ENCODE measurements around the gene EGLN3. TPM values are rescaled to one million over a fixed set of nuclear protein-coding genes. Genes with fewer than 3 reads are reported as not detected.

Gene EGLN3
- total RNA-seq, 1 experiment from 2014 or later = 23.6 TPM

DNA sequence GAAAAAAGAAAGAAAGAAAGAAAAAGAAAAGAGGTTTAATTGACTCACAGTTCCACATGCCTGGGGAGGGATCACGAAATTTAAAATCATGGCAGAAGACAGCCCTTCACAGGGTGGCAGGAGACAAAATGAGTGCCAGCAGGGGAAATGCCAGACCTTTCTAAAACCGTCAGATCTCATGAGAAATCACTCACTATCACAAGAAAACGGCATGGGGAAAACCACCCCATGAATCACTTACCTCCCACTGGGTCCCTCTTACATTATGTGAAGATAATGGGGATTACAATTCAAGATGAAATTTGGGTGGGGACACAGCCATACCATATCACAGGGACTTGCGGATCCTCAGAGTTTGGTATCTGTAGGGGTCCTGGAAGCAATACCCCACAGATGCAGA, 16.3 kb upstream of the EGLN3 start:
- no peak overlapping the region for H3K4me3 ChIP-seq
- no peaks in the 10 kb centered on the region for H3K4me1 ChIP-seq (replicated peaks; ENCODE audit: insufficient read depth)
- no peaks in the 10 kb centered on the region for H3K79me2 ChIP-seq (ENCODE audit: low read depth)
- no peak overlapping the region for H3K4me2 ChIP-seq
- H3K9me2 ChIP-seq (ENCODE audit: insufficient read depth) = no peaks in the 10 kb centered on the region
- no peaks in the 10 kb centered on the region; the same call in 1 of the 2 replicates for H3K9me3 ChIP-seq (ENCODE audit: insufficient read depth, low read depth)
- H4K20me1 ChIP-seq (ENCODE audit: insufficient read depth) = no peaks in the 10 kb centered on the region
- no peak overlapping the region for H2AFZ ChIP-seq
- DNase-seq = no peak
- H3K27ac ChIP-seq = no peak overlapping the region
- no TSS peak for BruUV-seq (replicated peaks)
- H3K36me3 ChIP-seq (ENCODE audit: low read depth) = no peaks in the 10 kb centered on the region
- CTCF ChIA-PET = no interaction called here
- POLR2A ChIA-PET (ENCODE audit: unreplicated experiment) = no interaction called here
- TF ChIP-seq EZH2 (IDR thresholded peaks at IDR 0.05; ENCODE audit: low read depth) = no peak
- TF ChIP-seq CTCF (conservative IDR thresholded peaks at IDR 0.05) = no peak
- intact Hi-C loops (cut with micrococcal nuclease; ENCODE audit: unreplicated experiment) = no loop called here
- no peaks in the 10 kb centered on the region for H3F3A ChIP-seq (ENCODE audit: insufficient read depth, low read depth)
- no peaks in the 10 kb centered on the region for H3K27me3 ChIP-seq (ENCODE audit: insufficient read depth, low read depth)

- H3F3A ChIP-seq (ENCODE audit: insufficient read depth, low read depth) = no peaks in the 10 kb centered on the region
- no peaks in the 10 kb centered on the region for H3K4me1 ChIP-seq (replicated peaks; ENCODE audit: insufficient read depth)
- no TSS peak for BruUV-seq (replicated peaks)
- H3K9me2 ChIP-seq (ENCODE audit: insufficient read depth) = no peaks in the 10 kb centered on the region
- no peak overlapping the region for H3K4me3 ChIP-seq
- H3K36me3 ChIP-seq (ENCODE audit: low read depth) = no peaks in the 10 kb centered on the region
- no peak overlapping the region for H2AFZ ChIP-seq
- H3K79me2 ChIP-seq (ENCODE audit: low read depth) = no peaks in the 10 kb centered on the region
- DNase-seq = no peak
- ChIA-PET CTCF (no interaction called here), POLR2A (ENCODE audit: unreplicated experiment) (no interaction called here)
- H3K27me3 ChIP-seq (ENCODE audit: insufficient read depth, low read depth) = no peaks in the 10 kb centered on the region
- no peak overlapping the region for H3K4me2 ChIP-seq
- intact Hi-C loops (cut with micrococcal nuclease; ENCODE audit: unreplicated experiment) = no loop called here
- H3K27ac ChIP-seq = no peak overlapping the region
- H4K20me1 ChIP-seq (ENCODE audit: insufficient read depth) = no peaks in the 10 kb centered on the region
- no peak for TF ChIP-seq CTCF (conservative IDR thresholded peaks at IDR 0.05)
- TF ChIP-seq EZH2 (IDR thresholded peaks at IDR 0.05; ENCODE audit: low read depth) = no peak
- H3K9me3 ChIP-seq (ENCODE audit: insufficient read depth, low read depth) = no peaks in the 10 kb centered on the region; the same call in 1 of the 2 replicates
These were observed 15.4 kb upstream of the EGLN3 start for GRCh38 chr14:33966276-33966675.

DNA sequence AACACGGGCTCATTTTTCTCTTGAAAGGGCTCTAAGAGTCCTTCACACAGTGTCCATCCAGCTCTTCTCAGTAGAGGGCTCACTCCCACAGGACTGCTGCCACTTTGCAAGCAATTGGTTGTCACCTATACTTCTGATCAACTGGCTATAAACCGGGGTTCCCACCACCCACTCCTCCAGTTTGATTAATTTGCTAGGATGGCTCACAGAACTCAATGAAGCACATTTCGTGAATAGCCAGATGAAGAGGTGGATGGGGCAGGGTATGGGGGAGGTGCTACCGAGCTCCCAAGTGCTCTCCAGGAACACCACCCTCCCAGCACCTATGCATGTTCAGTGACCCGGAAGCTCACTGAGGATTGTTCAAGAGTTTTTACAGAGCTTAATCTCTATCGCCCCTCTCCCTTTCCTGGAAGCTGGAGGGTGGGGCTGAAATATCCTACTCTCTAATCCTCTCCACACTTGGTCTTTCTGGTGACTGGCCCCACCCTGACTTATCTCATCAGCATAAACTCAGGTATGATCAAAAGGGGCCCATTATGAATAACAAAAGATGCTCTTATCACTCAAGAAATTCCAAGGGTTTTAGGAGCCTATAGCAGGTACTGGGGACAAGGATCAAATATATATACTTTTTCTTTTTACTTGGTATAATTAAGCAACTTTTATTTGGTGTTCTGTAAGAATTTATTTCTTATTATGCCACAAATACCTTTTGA, 13.9 kb upstream of the EGLN3 start:
- Histone ChIP-seq H3K27ac (no peak overlapping the region), H3K79me2 (ENCODE audit: low read depth) (no peaks in the 10 kb centered on the region), H3F3A (ENCODE audit: insufficient read depth, low read depth) (no peaks in the 10 kb centered on the region), H3K9me3 (ENCODE audit: insufficient read depth, low read depth) (no peaks in the 10 kb centered on the region; the same call in 1 of the 2 replicates), H3K9me2 (ENCODE audit: insufficient read depth) (no peaks in the 10 kb centered on the region), H3K4me3 (no peak overlapping the region), H2AFZ (no peak overlapping the region), H3K4me2 (no peak overlapping the region), H3K36me3 (ENCODE audit: low read depth) (no peaks in the 10 kb centered on the region), H3K27me3 (ENCODE audit: insufficient read depth, low read depth) (no peaks in the 10 kb centered on the region), H3K4me1 (replicated peaks; ENCODE audit: insufficient read depth) (no peaks in the 10 kb centered on the region), H4K20me1 (ENCODE audit: insufficient read depth) (no peaks in the 10 kb centered on the region)
- CTCF ChIA-PET = no interaction called here
- TF ChIP-seq EZH2 (IDR thresholded peaks at IDR 0.05; ENCODE audit: low read depth) (no peak), CTCF (conservative IDR thresholded peaks at IDR 0.05) (no peak)
- no TSS peak for BruUV-seq (replicated peaks)
- DNase-seq = no peak
- POLR2A ChIA-PET (ENCODE audit: unreplicated experiment) = interaction anchor here (0.5 kb wide), 2 partner anchors 18 to 1769 kb away, joined by 3 to 12 read pairs; no protein-coding TSS in a partner anchor
- intact Hi-C loops (cut with micrococcal nuclease; ENCODE audit: unreplicated experiment) = no loop called here

Data from PC-9 (cell line).